Measurements from ENCODE around the gene EIF4A3.
"Not testable (repeated sequence)": the region's sequence is repeated elsewhere in the genome, so short reads cannot be mapped to it uniquely, and the experiment has no call there.

EIF4A3 gene

GRCh38 chr17:80103449-80104085 lies 43.4 kb downstream of the EIF4A3 start:
- H3K27ac ChIP-seq, result no peak overlapping the region
- DNase-seq (ENCODE audit: low read depth, low spot score), result no peak

- DNase-seq (ENCODE audit: low read depth, low spot score), result no peak
- peak overlapping the region; percentile 43 for H3K27ac ChIP-seq
These were observed 44.1 kb downstream of the EIF4A3 start for GRCh38 chr17:80102664-80103448.

GRCh38 chr17:80101946-80102663 lies 44.8 kb downstream of the EIF4A3 start:
- H3K27ac ChIP-seq, result peak overlapping the region; percentile 43
- DNase-seq (ENCODE audit: low read depth, low spot score), result no peak

- peak within 1 kb of the TSS; percentile 43 for H3K27ac ChIP-seq
- DNase-seq (ENCODE audit: low read depth, low spot score), result no peak
These were observed 45.6 kb downstream of the EIF4A3 start, which contains the start of gene GAA for GRCh38 chr17:80101011-80101945. GAA (plus strand) TSS chr17:80101581; CDS start chr17:80104587, 3,006 bp downstream.

GRCh38 chr17:80100035-80100323 lies 46.9 kb downstream of the EIF4A3 start:
- no peak overlapping the region for H3K27ac ChIP-seq
- DNase-seq (ENCODE audit: low read depth, low spot score), result no peak

GRCh38 chr17:80099291-80100034 lies 47.5 kb downstream of the EIF4A3 start:
- DNase-seq (ENCODE audit: low read depth, low spot score), result no peak
- H3K27ac ChIP-seq, result no peak overlapping the region

- DNase-seq (ENCODE audit: low read depth, low spot score), result no peak
These were observed 48.9 kb downstream of the EIF4A3 start for GRCh38 chr17:80097844-80098691.

GRCh38 chr17:80097127-80097621 lies 49.8 kb downstream of the EIF4A3 start:
- no peak overlapping the region for H3K27ac ChIP-seq
- no peak for DNase-seq (ENCODE audit: low read depth, low spot score)

More at GRCh38 chr17:80097844-80098691, 48.9 kb downstream of the EIF4A3 start:
- H3K27ac ChIP-seq, result no peak overlapping the region

GRCh38 chr17:80096561-80097021 lies 50.3 kb downstream of the EIF4A3 start:
- no peak for DNase-seq (ENCODE audit: low read depth, low spot score)

GRCh38 chr17:80095844-80096475 lies 51.0 kb downstream of the EIF4A3 start:
- H3K27ac ChIP-seq, result no peak overlapping the region
- DNase-seq (ENCODE audit: low read depth, low spot score), result no peak

More at GRCh38 chr17:80096561-80097021, 50.3 kb downstream of the EIF4A3 start:
- H3K27ac ChIP-seq, result no peak overlapping the region

GRCh38 chr17:80095038-80095843 lies 51.7 kb downstream of the EIF4A3 start:
- no peak for DNase-seq (ENCODE audit: low read depth, low spot score)
- no peak overlapping the region for H3K27ac ChIP-seq

GRCh38 chr17:80092959-80093358 lies 54.0 kb downstream of the EIF4A3 start:
- H3K27ac ChIP-seq, result no peak overlapping the region

GRCh38 chr17:80091376-80091775 lies 55.6 kb downstream of the EIF4A3 start:
- DNase-seq (ENCODE audit: low read depth, low spot score), result no peak
- no peak overlapping the region for H3K27ac ChIP-seq

More at GRCh38 chr17:80092959-80093358, 54.0 kb downstream of the EIF4A3 start:
- DNase-seq (ENCODE audit: low read depth, low spot score), result no peak

GRCh38 chr17:80090164-80090563 lies 56.8 kb downstream of the EIF4A3 start:
- H3K27ac ChIP-seq, result not testable (repeated sequence)

GRCh38 chr17:80089762-80090161 lies 57.2 kb downstream of the EIF4A3 start:
- no peak overlapping the region for H3K27ac ChIP-seq
- no peak for DNase-seq (ENCODE audit: low read depth, low spot score)

More at GRCh38 chr17:80090164-80090563, 56.8 kb downstream of the EIF4A3 start:
- not testable (repeated sequence) for DNase-seq (ENCODE audit: low read depth, low spot score)

- no peak overlapping the region for H3K27ac ChIP-seq
These were observed 59.3 kb downstream of the EIF4A3 start for GRCh38 chr17:80087346-80088265.

More at GRCh38 chr17:80087346-80088265, 59.3 kb downstream of the EIF4A3 start:
- no peak for DNase-seq (ENCODE audit: low read depth, low spot score)

Data from epithelial cell of prostate (primary cell).